H9 (cell line): ENCODE measurements around the gene LARGE1. TPM values are rescaled to one million over a fixed set of nuclear protein-coding genes. Genes with fewer than 3 reads are reported as not detected.

Experiments
- DNase-seq: peaks from one replicate; pipeline ENCODE4 v3.0.0-alpha.2; 2017
- H2AFZ ChIP-seq: one replicate; pipeline ENCODE4 v1.6.1; 2013; ENCODE audit warnings: mild to moderate bottlenecking, low read length, control low read depth, moderate library complexity
- H2AK5ac ChIP-seq: 2 replicates; pipeline ENCODE4 v1.6.1; 2013; ENCODE audit warnings: low read length, control low read depth, mixed read lengths; ENCODE audit not compliant: insufficient read length
- H2BK120ac ChIP-seq: one replicate; pipeline ENCODE4 v1.6.1; 2013; ENCODE audit warnings: low read depth, mild to moderate bottlenecking, low read length, control low read depth, inconsistent platforms; ENCODE audit not compliant: poor library complexity, severe bottlenecking
- H2BK12ac ChIP-seq: 2 replicates; pipeline ENCODE4 v1.6.1; 2013; ENCODE audit warnings: low read length, control low read depth, mixed read lengths, low read depth; ENCODE audit not compliant: insufficient read length
- H2BK15ac ChIP-seq: 2 replicates; pipeline ENCODE4 v1.6.1; 2013; ENCODE audit warnings: low read depth, low read length, control low read depth
- H2BK20ac ChIP-seq: one replicate; pipeline ENCODE4 v1.6.1; 2013; ENCODE audit warnings: low read depth, mild to moderate bottlenecking, low read length, control low read depth, inconsistent platforms; ENCODE audit not compliant: poor library complexity, severe bottlenecking
- H2BK5ac ChIP-seq: 2 replicates; pipeline ENCODE4 v1.6.1; 2013; ENCODE audit warnings: low read length, control low read depth, mixed read lengths; ENCODE audit not compliant: insufficient read length
- H3K14ac ChIP-seq: 2 replicates; pipeline ENCODE4 v1.6.1; 2013; ENCODE audit warnings: low read length, control low read depth; ENCODE audit not compliant: insufficient read depth
- H3K18ac ChIP-seq: 2 replicates; pipeline ENCODE4 v1.6.1; 2013; ENCODE audit warnings: low read depth, mild to moderate bottlenecking, mixed read lengths, low read length, control low read depth; ENCODE audit not compliant: insufficient read length
- H3K23ac ChIP-seq: 2 replicates; pipeline ENCODE4 v1.6.1; 2013; ENCODE audit warnings: low read length, control low read depth, mixed read lengths, low read depth; ENCODE audit not compliant: insufficient read length
- H3K23me2 ChIP-seq: 2 replicates; pipeline ENCODE4 v1.6.1; 2013; ENCODE audit warnings: low read depth, mild to moderate bottlenecking, mixed read lengths, low read length, control low read depth; ENCODE audit not compliant: insufficient read length, poor library complexity, severe bottlenecking
- H3K27ac ChIP-seq: 2 replicates; pipeline ENCODE4 v1.5.1; 2013; ENCODE audit warnings: low read length, control low read depth, mixed read lengths, low read depth; ENCODE audit not compliant: insufficient read length
- H3K27me3 ChIP-seq: 2 replicates; pipeline ENCODE4 v1.6.1; 2013; ENCODE audit warnings: low read length, control low read depth, inconsistent platforms; ENCODE audit not compliant: insufficient read depth
- H3K4ac ChIP-seq: 2 replicates; pipeline ENCODE4 v1.6.1; 2013; ENCODE audit warnings: low read depth, mild to moderate bottlenecking, control low read depth, inconsistent platforms, low read length, moderate library complexity
- H3K4me1 ChIP-seq: 2 replicates; pipeline ENCODE4 v1.6.1; 2013; ENCODE audit warnings: low read length, control low read depth, inconsistent platforms; ENCODE audit not compliant: insufficient read depth
- H3K4me2 ChIP-seq: 2 replicates; pipeline ENCODE4 v1.6.1; 2013; ENCODE audit warnings: low read length, control low read depth, mixed read lengths; ENCODE audit not compliant: insufficient read length, insufficient read depth
- H3K56ac ChIP-seq: 2 replicates; pipeline ENCODE4 v1.6.1; 2013; ENCODE audit warnings: low read depth, mild to moderate bottlenecking, mixed read lengths, low read length, control low read depth; ENCODE audit not compliant: insufficient read length
- H3K79me1 ChIP-seq: 2 replicates; pipeline ENCODE4 v1.6.1; 2013; ENCODE audit warnings: low read depth, mild to moderate bottlenecking, moderate library complexity, low read length, control low read depth, inconsistent platforms; ENCODE audit not compliant: insufficient read depth, poor library complexity, severe bottlenecking
- H3K79me2 ChIP-seq: 2 replicates; pipeline ENCODE4 v1.6.1; 2013; ENCODE audit warnings: low read length, control low read depth, inconsistent platforms; ENCODE audit not compliant: insufficient read depth
- H3K9ac ChIP-seq: 2 replicates; pipeline ENCODE4 v1.6.1; 2013; ENCODE audit warnings: low read length, control low read depth, mixed read lengths; ENCODE audit not compliant: insufficient read length; ENCODE audit errors: extremely low read depth
- H3K9me3 ChIP-seq: one replicate; pipeline ENCODE4 v1.6.1; 2013; ENCODE audit warnings: low read depth, low read length, inconsistent platforms; ENCODE audit not compliant: control insufficient read depth
- H3T11ph ChIP-seq: one replicate; pipeline ENCODE4 v1.6.1; 2013; ENCODE audit warnings: mild to moderate bottlenecking, low read length, control low read depth, inconsistent platforms
- H4K20me1 ChIP-seq: one replicate; pipeline ENCODE4 v1.6.1; 2013; ENCODE audit not compliant: control insufficient read depth, insufficient read length, insufficient read depth
- H4K5ac ChIP-seq: 2 replicates; pipeline ENCODE4 v1.6.1; 2013; ENCODE audit warnings: low read depth, mild to moderate bottlenecking, mixed read lengths, low read length, control low read depth; ENCODE audit not compliant: insufficient read length
- H4K8ac ChIP-seq: replicated peaks from 2 replicates; pipeline ENCODE4 v1.6.1; 2013; ENCODE audit warnings: low read length, control low read depth, mixed read lengths, low read depth; ENCODE audit not compliant: insufficient read length
- H4K91ac ChIP-seq: 2 replicates; pipeline ENCODE4 v1.6.1; 2013; ENCODE audit warnings: low read depth, mild to moderate bottlenecking, moderate library complexity, mixed read lengths, low read length, control low read depth; ENCODE audit not compliant: insufficient read length
- H3K27ac Mint-ChIP-seq, 3 experiments: 2 replicates in 2 of 3; 3 replicates in 1 of 3; pipeline ENCODE4 v1.8.0; 2020 to 2021; ENCODE audit warnings: mixed read lengths in 3 of 3, mild to moderate bottlenecking in 1 of 3, moderate library complexity in 1 of 3
- H3K27me3 Mint-ChIP-seq: 2 replicates; pipeline ENCODE4 v1.8.0; 2021; ENCODE audit warnings: low read depth, mild to moderate bottlenecking, moderate library complexity, mixed read lengths
- H3K36me3 Mint-ChIP-seq, 3 experiments: 2 replicates in 2 of 3; 3 replicates in 1 of 3; pipeline ENCODE4 v1.8.0; 2020 to 2021; ENCODE audit warnings: low read depth in 3 of 3, mixed read lengths in 3 of 3; ENCODE audit not compliant: insufficient read depth in 1 of 3
- H3K4me1 Mint-ChIP-seq, 2 experiments: 2 replicates each; pipeline ENCODE4 v1.8.0; 2020; ENCODE audit warnings: mixed read lengths in 2 of 2
- H3K4me3 Mint-ChIP-seq, 2 experiments: 2 replicates in 1 of 2; 3 replicates in 1 of 2; pipeline ENCODE4 v1.8.0; 2020 to 2021; ENCODE audit warnings: mild to moderate bottlenecking in 2 of 2, mixed read lengths in 2 of 2, moderate library complexity in 1 of 2
- H3K9me3 Mint-ChIP-seq, 2 experiments: 2 replicates in 1 of 2; 3 replicates in 1 of 2; pipeline ENCODE4 v1.8.0; 2020; ENCODE audit warnings: mild to moderate bottlenecking in 2 of 2, mixed read lengths in 2 of 2, moderate library complexity in 1 of 2
- WGBS: extraction: QIAGEN DNeasy Blood & Tissue Kit; methylation state at CpG from one replicate; pipeline ENCODE4 v1.1.7; 2013; ENCODE audit warnings: missing lambda C conversion rate, low lambda C conversion rate, mixed read lengths; ENCODE audit not compliant: insufficient read length; ENCODE audit errors: extremely low coverage; 5-methylcytosine and 5-hydroxymethylcytosine counted together
- total RNA-seq: library from RNA; stranded (reverse); gene quantifications from 2 replicates; pipeline ENCODE4 v1.2.1, GENCODE V29; 2021
- TF ChIP-seq, protein P1 (sequence below): fragments of 200-600 bp; sonication (generic); conservative IDR thresholded peaks from 3 replicates; pipeline ENCODE4 v1.8.0; 2021; ENCODE audit warnings: antibody characterized with exemption, mild to moderate bottlenecking

The LARGE1 gene
- total RNA-seq, 1 experiment from 2014 or later = 43.5 TPM

DNA sequence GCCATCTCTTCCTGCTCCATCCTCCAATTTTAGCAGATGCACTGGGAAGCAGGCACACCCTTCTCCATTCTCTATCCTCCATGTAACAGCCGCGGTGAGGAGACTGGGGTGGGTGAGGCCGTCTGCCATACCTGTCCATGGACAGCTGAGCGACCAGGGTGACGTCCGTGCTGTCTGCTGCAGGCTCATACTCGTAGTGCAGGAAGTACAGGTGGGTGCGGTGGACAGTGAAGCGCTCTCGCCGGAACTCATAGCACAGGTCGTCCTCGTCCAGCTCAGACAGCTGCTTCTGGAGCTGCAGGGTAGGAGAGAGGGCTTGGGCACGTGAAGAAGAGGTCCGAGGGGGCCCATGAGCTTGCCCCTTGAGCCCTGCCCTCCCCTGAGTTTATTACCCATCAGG is 604.3 kb downstream of the LARGE1 start:
- peaks cover 2% of the 10 kb centered on the region; the same call in 1 of the 2 replicates for H3K27me3 Mint-ChIP-seq
- Histone ChIP-seq H2BK15ac (no peak overlapping the region), H3K9ac (no peak overlapping the region), H3K23me2 (peaks cover 2% of the 10 kb centered on the region), H2BK20ac (no peak overlapping the region), H3K14ac (no peak overlapping the region), H3T11ph (no peak overlapping the region), H4K20me1 (no peaks in the 10 kb centered on the region), H2BK120ac (no peak overlapping the region), H3K4me2 (no peak overlapping the region), H3K9me3 (no peaks in the 10 kb centered on the region), H3K23ac (no peak overlapping the region), H3K4ac (no peak overlapping the region), H3K27me3 (no peaks in the 10 kb centered on the region), H3K56ac (no peak overlapping the region), H3K27ac (no peak overlapping the region), H2AK5ac (no peak overlapping the region), H3K79me2 (no peaks in the 10 kb centered on the region), H2AFZ (no peak overlapping the region), H4K5ac (no peak overlapping the region), H3K79me1 (no peaks in the 10 kb centered on the region), H4K91ac (no peak overlapping the region), H3K4me1 (no peaks in the 10 kb centered on the region), H3K18ac (no peak overlapping the region), H2BK5ac (no peak overlapping the region), H2BK12ac (no peak overlapping the region), H4K8ac (no peak overlapping the region)
- peaks cover 0 to 16% (median 4%) of the 10 kb centered on the region in 3 experiments; a peak in 5 of 7 replicates for H3K36me3 Mint-ChIP-seq
- TF ChIP-seq, protein P1, sequence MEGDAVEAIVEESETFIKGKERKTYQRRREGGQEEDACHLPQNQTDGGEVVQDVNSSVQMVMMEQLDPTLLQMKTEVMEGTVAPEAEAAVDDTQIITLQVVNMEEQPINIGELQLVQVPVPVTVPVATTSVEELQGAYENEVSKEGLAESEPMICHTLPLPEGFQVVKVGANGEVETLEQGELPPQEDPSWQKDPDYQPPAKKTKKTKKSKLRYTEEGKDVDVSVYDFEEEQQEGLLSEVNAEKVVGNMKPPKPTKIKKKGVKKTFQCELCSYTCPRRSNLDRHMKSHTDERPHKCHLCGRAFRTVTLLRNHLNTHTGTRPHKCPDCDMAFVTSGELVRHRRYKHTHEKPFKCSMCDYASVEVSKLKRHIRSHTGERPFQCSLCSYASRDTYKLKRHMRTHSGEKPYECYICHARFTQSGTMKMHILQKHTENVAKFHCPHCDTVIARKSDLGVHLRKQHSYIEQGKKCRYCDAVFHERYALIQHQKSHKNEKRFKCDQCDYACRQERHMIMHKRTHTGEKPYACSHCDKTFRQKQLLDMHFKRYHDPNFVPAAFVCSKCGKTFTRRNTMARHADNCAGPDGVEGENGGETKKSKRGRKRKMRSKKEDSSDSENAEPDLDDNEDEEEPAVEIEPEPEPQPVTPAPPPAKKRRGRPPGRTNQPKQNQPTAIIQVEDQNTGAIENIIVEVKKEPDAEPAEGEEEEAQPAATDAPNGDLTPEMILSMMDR = no peak
- no peak overlapping the region for H3K4me3 Mint-ChIP-seq
- DNase-seq = no peak
- H3K27ac Mint-ChIP-seq = no peak overlapping the region
- H3K4me1 Mint-ChIP-seq = no peaks in the 10 kb centered on the region
- no peaks in the 10 kb centered on the region; a peak in 1 of 5 replicates for H3K9me3 Mint-ChIP-seq
- WGBS = no CpG with 5 or more reads among the region's 15 CpGs
